ENCODE measurements around the gene P2RX6.

GRCh38 chr22:21051145-21051830 is 36.3 kb downstream of the P2RX6 start:
- TF ChIP-seq CTCF (IDR thresholded peaks at IDR 0.05) (no peak), POLR2A (IDR thresholded peaks at IDR 0.05) (no peak)
